K562 (cell line): ENCODE measurements around the gene PNMA3. TPM values are rescaled to one million over a fixed set of nuclear protein-coding genes. Genes with fewer than 3 reads are reported as not detected.

ENCODE experiments used
- ADNP ChIP-seq: fragments of 200-800 bp; sonication (Bioruptor generic); IDR thresholded peaks from 2 replicates; pipeline ENCODE4 v1.6.1; 2016; ENCODE audit warnings: missing genetic modification characterization, missing compliant biosample characterization
- CBX2 ChIP-seq: fragments of 200-600 bp; sonication (generic); IDR thresholded peaks from one replicate; pipeline ENCODE4 v1.6.1; 2012; ENCODE audit warnings: mild to moderate bottlenecking, low read length, inconsistent platforms; ENCODE audit not compliant: insufficient read depth, poor library complexity, severe bottlenecking
- ESRRA ChIP-seq: fragments of 450-650 bp; IDR thresholded peaks from 2 replicates; pipeline ENCODE4 v1.6.1; 2014; ENCODE audit warnings: low read depth, mild to moderate bottlenecking, moderate library complexity, borderline replicate concordance
- ETS1 ChIP-seq: conservative IDR thresholded peaks from 2 replicates; pipeline ENCODE4 v1.6.1; 2011; ENCODE audit warnings: low read depth, mild to moderate bottlenecking, low read length; ENCODE audit not compliant: control insufficient read depth
- EWSR1 ChIP-seq: fragments of 450-650 bp; IDR thresholded peaks from 2 replicates; pipeline ENCODE4 v1.6.1; 2018; ENCODE audit warnings: borderline replicate concordance, mild to moderate bottlenecking, low read depth, moderate library complexity; ENCODE audit not compliant: partially characterized antibody
- GABPB1 ChIP-seq: sonication (generic); formaldehyde crosslinking; IDR thresholded peaks from 2 replicates; pipeline ENCODE4 v1.8.0; 2022; ENCODE audit warnings: mild to moderate bottlenecking, missing genetic modification reagents
- L3MBTL2 ChIP-seq: fragments of 450-650 bp; IDR thresholded peaks from 2 replicates; pipeline ENCODE4 v1.6.1; 2016; ENCODE audit warnings: mild to moderate bottlenecking, moderate library complexity
- NR0B1 ChIP-seq: fragments of 450-650 bp; IDR thresholded peaks from one replicate; pipeline ENCODE4 v1.6.1; 2018; ENCODE audit warnings: mild to moderate bottlenecking, moderate library complexity; ENCODE audit not compliant: partially characterized antibody
- RHOXF2B ChIP-seq: fragments of 250-450 bp; sonication (Bioruptor Pico); conservative IDR thresholded peaks from 2 replicates; pipeline ENCODE4 v1.5.1; 2021
- SUPT5H ChIP-seq: fragments of 450-650 bp; IDR thresholded peaks from 2 replicates; pipeline ENCODE4 v1.6.1; 2016
- TRIM25 ChIP-seq: fragments of 450-650 bp; IDR thresholded peaks from 2 replicates; pipeline ENCODE4 v1.7.0; 2016; ENCODE audit warnings: borderline replicate concordance
- ZNF121 ChIP-seq: sonication (generic); formaldehyde crosslinking; conservative IDR thresholded peaks from 2 replicates; pipeline ENCODE4 v1.8.0; 2022; ENCODE audit warnings: missing genetic modification reagents
- ZNF224 ChIP-seq: sonication (generic); formaldehyde crosslinking; IDR thresholded peaks from 2 replicates; pipeline ENCODE4 v1.8.0; 2022; ENCODE audit warnings: mild to moderate bottlenecking, missing genetic modification reagents
- ZNF311 ChIP-seq: fragments of 250-450 bp; sonication (Bioruptor Pico); IDR thresholded peaks from 2 replicates; pipeline ENCODE4 v1.4.0; 2020; ENCODE audit warnings: mild to moderate bottlenecking, moderate library complexity
- ZNF507 ChIP-seq: conservative IDR thresholded peaks from 2 replicates; pipeline ENCODE4 v1.6.1; 2017; ENCODE audit warnings: missing genetic modification characterization, missing compliant biosample characterization
- ZNF518B ChIP-seq: fragments of 250-450 bp; sonication (Bioruptor Pico); IDR thresholded peaks from 2 replicates; pipeline ENCODE4 v1.5.0; 2021; ENCODE audit warnings: mild to moderate bottlenecking, moderate library complexity
- ZNF717 ChIP-seq: fragments of 250-450 bp; sonication (Bioruptor Pico); IDR thresholded peaks from 2 replicates; pipeline ENCODE4 v1.5.0; 2021
- ZNF830 ChIP-seq: fragments of 250-450 bp; sonication (Bioruptor Pico); IDR thresholded peaks from 2 replicates; pipeline ENCODE4 v1.5.0; 2021; ENCODE audit warnings: mild to moderate bottlenecking
- polyA plus RNA-seq, 8 experiments: library from polyadenylated mRNA; depleted of rRNA in 4 of 8; stranded (reverse) in 5 of 8; unstranded in 3 of 8; fragments of >200 nt; fragmentation: Nextera tagmentation in 2 of 8; fragmentation: Illumina TruSeq in 1 of 8; extraction: Ambion mirVana in 2 of 8; extraction: Trizol in 1 of 8; gene quantifications; 2 replicates each; pipeline versions ENCODE4 v1.2.1 to v1.2.3, GENCODE V29; 2011 to 2014; ENCODE audit warnings: inconsistent platforms in 1 of 8, missing spikeins in 1 of 8
- total RNA-seq, 7 experiments: library from RNA; depleted of rRNA in 6 of 7; stranded (reverse); fragments of >200 nt in 6 of 7; fragmentation: Illumina TruSeq in 2 of 7; extraction: Trizol in 2 of 7; gene quantifications; 2 replicates each; pipeline versions ENCODE4 v1.2.1 to v1.2.3, GENCODE V29; 2011 to 2021; ENCODE audit warnings: low replicate concordance in 1 of 7
- TF ChIP-seq, protein P1 (sequence below): fragments of 250-450 bp; sonication (Bioruptor Pico); IDR thresholded peaks from 2 replicates; pipeline ENCODE4 v1.6.1; 2021; ENCODE audit warnings: mild to moderate bottlenecking

Gene PNMA3
- total and polyA plus RNA-seq, 9 of the 15 experiments (the other 6 are each of a cell fraction or from before 2014, with no cell fraction given), result 0.01 to 1.5 (median 0.95) TPM; not detected in 1

DNA sequence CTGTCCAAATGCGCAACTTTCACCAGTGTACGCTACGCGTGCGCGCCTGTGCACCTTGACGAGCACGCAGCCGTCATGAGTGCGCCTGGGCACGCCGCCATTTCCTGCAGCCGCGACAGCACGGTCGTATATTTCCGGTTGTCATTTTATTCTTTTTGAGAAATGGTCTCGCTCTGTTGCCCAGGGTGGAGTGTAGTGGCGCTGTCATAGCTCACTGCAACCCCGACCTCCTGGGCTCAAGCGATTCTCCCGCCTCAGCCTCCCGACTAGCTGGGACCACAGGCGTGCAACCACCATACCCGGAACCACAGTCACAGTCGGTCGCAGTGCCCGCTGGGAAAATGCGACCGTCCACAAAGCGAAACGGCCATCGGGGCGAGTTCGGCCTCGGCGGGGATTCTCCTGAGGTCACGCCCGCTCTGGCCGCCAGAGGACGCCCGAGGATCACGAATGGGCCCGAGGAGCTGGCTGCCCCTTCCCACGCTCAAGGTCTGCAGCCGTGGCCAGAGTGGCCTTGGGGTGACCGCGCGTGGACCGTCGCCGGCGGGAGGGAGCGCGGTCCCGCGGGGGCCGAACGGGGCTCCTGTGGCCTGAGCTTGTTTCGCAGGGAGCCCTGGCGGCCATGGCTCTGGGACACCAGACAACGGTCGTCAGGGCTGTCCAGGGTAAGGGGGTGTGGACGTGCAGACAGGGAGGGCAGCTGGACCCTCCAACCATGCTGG lies 23.7 kb upstream of the PNMA3 start (continued):
- no peak for TF ChIP-seq NR0B1
- TF ChIP-seq GABPB1, result peak; percentile 66
- TF ChIP-seq ESRRA, result peak; percentile 42; the same call in 1 of the 2 replicates
- TF ChIP-seq, protein P1, sequence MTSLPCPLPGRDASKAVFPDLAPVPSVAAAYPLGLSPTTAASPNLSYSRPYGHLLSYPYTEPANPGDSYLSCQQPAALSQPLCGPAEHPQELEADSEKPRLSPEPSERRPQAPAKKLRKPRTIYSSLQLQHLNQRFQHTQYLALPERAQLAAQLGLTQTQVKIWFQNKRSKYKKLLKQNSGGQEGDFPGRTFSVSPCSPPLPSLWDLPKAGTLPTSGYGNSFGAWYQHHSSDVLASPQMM (CRISPR knock-in tag), result no peak
- no peak for TF ChIP-seq CBX2
- TF ChIP-seq ZNF717, result no peak
- no peak for TF ChIP-seq ZNF311 (CRISPR knock-in tag)
- no peak for TF ChIP-seq SUPT5H
- TF ChIP-seq RHOXF2B, result no peak
- no peak for TF ChIP-seq ZNF507 (tag)
- no peak for TF ChIP-seq TRIM25
- TF ChIP-seq ZNF224 (CRISPR knock-in tag), result no peak
- no peak for TF ChIP-seq ZNF121 (CRISPR knock-in tag)
- TF ChIP-seq L3MBTL2, result peak; percentile 50; the same call in 1 of the 2 replicates
- TF ChIP-seq ADNP (tag), result no peak
- TF ChIP-seq ZNF830 (CRISPR knock-in tag), result no peak
- no peak for TF ChIP-seq ETS1
- TF ChIP-seq EWSR1, result no peak
- TF ChIP-seq ZNF518B (CRISPR knock-in tag), result no peak
